ENCODE data around the gene PES1. TPM values are rescaled to one million over a fixed set of nuclear protein-coding genes. Genes with fewer than 3 reads are reported as not detected.
"Not testable (repeated sequence)": the region's sequence is repeated elsewhere in the genome, so short reads cannot be mapped to it uniquely, and the experiment has no call there.

Gene PES1
- total and polyA plus RNA-seq, 12 donors, result 16.3 to 51.7 (median 25.6) TPM

GRCh38 chr22:30569674-30570202, 22.0 kb downstream of the PES1 start:
- 90 to 92% methylated on average over 10 of the region's 10 CpGs for WGBS, 2 donors
- Histone ChIP-seq H3K36me3 (no peaks in the 10 kb centered on the region), H3K27ac (no peak overlapping the region), H3K27me3 (peaks cover 0 to 26% (median 11%) of the 10 kb centered on the region in 7 donors), H3K4me3 (no peak overlapping the region), H3K9me3 (no peaks in the 10 kb centered on the region), H3K4me1 (peaks cover 0 to 1% (median 0%) of the 10 kb centered on the region in 9 donors)
- intact Hi-C loops (cut with DNase I), result no loop called here
- ATAC-seq, result no peak
- DNase-seq, result no peak
- no peak for TF ChIP-seq CTCF (IDR thresholded peaks at IDR 0.05)

GRCh38 chr22:30568137-30568805, 23.4 kb downstream of the PES1 start:
- Histone ChIP-seq H3K36me3 (no peaks in the 10 kb centered on the region), H3K4me3 (no peak overlapping the region), H3K9me3 (no peaks in the 10 kb centered on the region), H3K27ac (no peak overlapping the region), H3K27me3 (peaks cover 0 to 22% (median 6%) of the 10 kb centered on the region in 7 donors), H3K4me1 (no peaks in the 10 kb centered on the region)
- ATAC-seq, result no peak
- TF ChIP-seq CTCF (IDR thresholded peaks at IDR 0.05), result no peak
- 57 to 62% methylated on average over 10 of the region's 10 CpGs for WGBS, 2 donors
- intact Hi-C loops (cut with DNase I), result no loop called here
- no peak for DNase-seq

GRCh38 chr22:30567277-30567676, 24.4 kb downstream of the PES1 start:
- ATAC-seq; H3K4me1 ChIP-seq; H3K27ac ChIP-seq; H3K36me3 ChIP-seq; intact Hi-C loops (cut with DNase I); H3K9me3 ChIP-seq; DNase-seq; H3K4me3 ChIP-seq: not testable (repeated sequence)
- WGBS, 2 donors, result 89 to 93% methylated on average over 6 of the region's 6 CpGs
- H3K27me3 ChIP-seq, result peaks cover 0 to 26% (median 6%) of the 10 kb centered on the region in 7 donors

- Histone ChIP-seq H3K4me3 (no peak overlapping the region), H3K9me3 (no peaks in the 10 kb centered on the region), H3K36me3 (no peaks in the 10 kb centered on the region), H3K27ac (no peak overlapping the region), H3K4me1 (no peaks in the 10 kb centered on the region), H3K27me3 (peaks cover 0 to 26% (median 6%) of the 10 kb centered on the region in 7 donors)
- whole genome bisulfite sequencing, 2 donors, result 77% methylated on average over 7 of the region's 7 CpGs
- ATAC-seq (no peak), DNase-seq (no peak)
- intact Hi-C loops (cut with DNase I), result no loop called here
- TF ChIP-seq CTCF (IDR thresholded peaks at IDR 0.05), result no peak
Measured at GRCh38 chr22:30566125-30566524, 25.6 kb downstream of the PES1 start.

GRCh38 chr22:30565341-30565740, 26.4 kb downstream of the PES1 start:
- H3K9me3 ChIP-seq, result no peaks in the 10 kb centered on the region
- no peaks in the 10 kb centered on the region for H3K4me1 ChIP-seq
- H3K4me3 ChIP-seq, result no peak overlapping the region
- no peak for TF ChIP-seq CTCF (IDR thresholded peaks at IDR 0.05)
- peaks cover 0 to 23% (median 6%) of the 10 kb centered on the region in 7 donors for H3K27me3 ChIP-seq
- DNase-seq (no peak), ATAC-seq (no peak)
- intact Hi-C loops (cut with DNase I), result no loop called here
- no peak overlapping the region for H3K27ac ChIP-seq
- no peaks in the 10 kb centered on the region for H3K36me3 ChIP-seq
- 73 to 76% methylated on average over 4 of the region's 4 CpGs for WGBS, 2 donors
